HG03045 (cell line): ENCODE results near the gene MYLK2.

Experiments
- ATAC-seq: cut with Tn5 transposase; IDR thresholded peaks from one replicate; pipeline ENCODE4 v1.9.1; 2021; ENCODE audit warnings: mild to moderate bottlenecking, moderate library complexity; ENCODE audit not compliant: unreplicated experiment

Gene MYLK2

GRCh38 chr20:31851240-31851955, 32.2 kb downstream of the MYLK2 start:
- no peak for ATAC-seq

GRCh38 chr20:31853481-31853880, 34.3 kb downstream of the MYLK2 start:
- no peak for ATAC-seq

GRCh38 chr20:31856516-31856915, 37.4 kb downstream of the MYLK2 start:
- ATAC-seq: no peak

- ATAC-seq: no peak
These were observed 39.0 kb downstream of the MYLK2 start for GRCh38 chr20:31857861-31858759.

DNA sequence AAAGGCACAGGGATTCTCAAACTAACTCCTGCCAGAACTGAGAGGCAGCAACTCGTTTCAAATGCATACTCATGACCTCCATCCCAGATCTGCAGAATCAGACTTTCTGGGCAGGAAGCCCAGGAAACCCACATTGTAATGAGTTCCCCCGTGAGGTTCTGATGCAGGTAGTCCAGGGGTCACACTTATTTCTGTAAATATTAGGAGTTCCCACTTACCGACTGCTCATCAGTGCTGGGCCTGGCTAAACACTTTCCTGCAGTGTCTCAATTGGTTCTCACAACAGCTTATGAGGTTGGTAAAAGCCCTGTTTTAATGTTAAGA, 39.6 kb downstream of the MYLK2 start:
- ATAC-seq: no peak

GRCh38 chr20:31859266-31859997, 40.3 kb downstream of the MYLK2 start:
- no peak for ATAC-seq

GRCh38 chr20:31859998-31860380, 40.8 kb downstream of the MYLK2 start:
- no peak for ATAC-seq

DNA sequence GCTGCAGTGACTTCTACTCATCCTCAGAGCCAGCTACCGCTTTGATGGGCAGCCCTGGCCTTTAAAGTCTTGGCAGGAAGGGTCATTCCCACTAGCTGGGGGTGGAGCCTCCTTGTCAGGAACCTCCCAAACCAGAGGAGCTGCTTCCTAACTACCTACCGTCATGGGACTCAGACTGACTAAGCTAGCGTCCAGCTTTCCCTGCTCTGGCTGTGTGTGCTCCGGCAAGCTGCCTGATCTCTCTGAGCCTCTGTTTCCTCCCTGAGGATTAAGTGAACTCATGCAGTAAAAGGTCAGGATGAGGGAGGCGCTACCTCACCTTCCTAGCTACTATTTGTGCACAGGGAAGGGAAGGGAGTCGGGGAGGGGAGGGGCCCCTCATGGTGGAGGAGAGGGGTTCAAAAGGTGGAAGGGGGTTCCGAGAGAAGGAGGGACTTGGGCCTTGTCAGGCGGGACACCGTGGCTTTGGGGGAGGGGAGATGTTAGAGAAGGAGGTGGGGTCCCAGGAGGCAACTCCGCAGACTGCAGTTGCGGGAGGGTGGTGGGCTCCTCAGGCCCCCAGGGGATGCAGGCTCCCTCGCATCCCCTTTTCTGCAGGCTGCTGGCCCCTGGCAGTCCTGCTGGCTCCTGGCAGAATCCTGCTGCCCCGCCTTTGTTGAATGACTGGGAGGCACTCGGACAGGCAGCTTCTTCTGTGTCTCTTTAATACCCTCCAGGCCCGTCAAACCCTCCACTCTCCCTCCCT, 41.4 kb downstream of the MYLK2 start:
- ATAC-seq: no peak

DNA sequence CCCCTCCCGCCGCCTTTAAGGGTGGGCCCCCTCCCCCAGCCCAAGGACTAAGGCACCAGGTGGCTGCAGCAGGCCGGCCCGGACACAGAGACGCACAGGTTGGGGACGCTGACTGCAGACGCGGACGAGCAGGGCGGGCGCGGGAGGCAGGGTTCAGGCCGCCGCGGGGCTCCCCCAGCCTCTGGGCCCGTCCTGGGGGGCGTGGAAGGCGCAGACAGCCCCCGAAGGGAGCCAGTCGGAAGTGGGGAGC, 41.9 kb downstream of the MYLK2 start:
- ATAC-seq: no peak

- ATAC-seq: no peak
These were observed 42.4 kb downstream of the MYLK2 start for GRCh38 chr20:31861385-31862156.

GRCh38 chr20:31862157-31862470, 43.0 kb downstream of the MYLK2 start:
- ATAC-seq: no peak

DNA sequence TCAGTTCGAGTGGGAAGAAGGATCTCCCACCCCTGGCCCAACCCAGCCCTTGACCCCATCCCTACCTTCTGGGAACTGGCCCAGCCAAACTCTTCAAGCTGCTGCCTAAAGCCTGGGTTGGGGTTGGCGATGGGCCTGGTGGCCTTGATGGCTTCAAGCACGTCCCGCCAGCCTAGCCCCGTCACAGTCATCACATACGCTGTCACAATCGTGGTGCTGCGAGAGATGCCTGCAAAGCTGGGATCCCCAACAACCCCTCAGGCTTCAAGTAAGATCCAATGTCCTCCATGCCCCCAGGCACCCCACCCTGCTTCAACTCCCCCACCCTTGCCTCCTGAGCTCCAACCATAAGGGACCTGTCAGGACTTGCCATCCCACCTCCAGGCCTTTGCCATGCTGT, 43.4 kb downstream of the MYLK2 start:
- ATAC-seq: no peak

DNA sequence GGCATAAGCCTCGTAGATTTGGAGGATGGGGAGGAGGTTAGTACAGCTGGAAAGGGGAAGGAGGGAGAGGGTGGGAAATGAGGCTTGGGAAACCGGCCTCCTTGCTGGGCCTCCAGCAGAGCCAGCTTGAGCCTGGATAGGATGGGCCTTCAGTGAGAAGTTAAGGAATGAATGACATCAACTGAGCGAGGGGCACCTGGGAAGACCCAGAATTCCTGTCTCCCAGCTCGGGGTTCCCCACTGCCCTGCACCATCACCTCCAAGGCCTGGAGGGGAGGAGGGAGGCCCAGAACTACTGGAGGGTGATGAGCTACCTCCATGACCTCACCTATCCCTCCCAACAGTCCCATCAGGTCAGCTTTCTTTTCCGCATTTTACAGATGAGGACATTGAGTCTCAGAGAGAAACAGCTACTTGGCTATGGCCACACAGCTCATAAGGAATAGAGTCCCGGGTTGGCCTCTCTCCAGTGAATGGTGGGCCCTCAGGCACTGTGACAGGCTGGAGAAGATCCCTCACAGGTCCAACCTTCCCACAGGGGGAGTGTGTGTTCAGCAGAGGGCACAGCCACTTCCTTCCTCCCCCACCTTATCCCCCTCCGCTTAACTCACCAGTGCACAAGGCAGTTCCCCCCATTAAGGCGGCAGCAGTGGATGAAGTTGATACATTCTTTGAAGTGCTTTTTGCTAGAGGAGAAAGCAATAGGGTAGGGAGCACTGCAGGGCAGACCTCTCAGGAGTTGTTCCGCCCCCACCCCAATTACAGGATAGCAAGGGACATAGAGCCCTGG, 44.3 kb downstream of the MYLK2 start:
- no peak for ATAC-seq

- no peak for ATAC-seq
These were observed 45.6 kb downstream of the MYLK2 start for GRCh38 chr20:31864521-31865400.

- no peak for ATAC-seq
These were observed 47.1 kb downstream of the MYLK2 start for GRCh38 chr20:31866221-31866620.

DNA sequence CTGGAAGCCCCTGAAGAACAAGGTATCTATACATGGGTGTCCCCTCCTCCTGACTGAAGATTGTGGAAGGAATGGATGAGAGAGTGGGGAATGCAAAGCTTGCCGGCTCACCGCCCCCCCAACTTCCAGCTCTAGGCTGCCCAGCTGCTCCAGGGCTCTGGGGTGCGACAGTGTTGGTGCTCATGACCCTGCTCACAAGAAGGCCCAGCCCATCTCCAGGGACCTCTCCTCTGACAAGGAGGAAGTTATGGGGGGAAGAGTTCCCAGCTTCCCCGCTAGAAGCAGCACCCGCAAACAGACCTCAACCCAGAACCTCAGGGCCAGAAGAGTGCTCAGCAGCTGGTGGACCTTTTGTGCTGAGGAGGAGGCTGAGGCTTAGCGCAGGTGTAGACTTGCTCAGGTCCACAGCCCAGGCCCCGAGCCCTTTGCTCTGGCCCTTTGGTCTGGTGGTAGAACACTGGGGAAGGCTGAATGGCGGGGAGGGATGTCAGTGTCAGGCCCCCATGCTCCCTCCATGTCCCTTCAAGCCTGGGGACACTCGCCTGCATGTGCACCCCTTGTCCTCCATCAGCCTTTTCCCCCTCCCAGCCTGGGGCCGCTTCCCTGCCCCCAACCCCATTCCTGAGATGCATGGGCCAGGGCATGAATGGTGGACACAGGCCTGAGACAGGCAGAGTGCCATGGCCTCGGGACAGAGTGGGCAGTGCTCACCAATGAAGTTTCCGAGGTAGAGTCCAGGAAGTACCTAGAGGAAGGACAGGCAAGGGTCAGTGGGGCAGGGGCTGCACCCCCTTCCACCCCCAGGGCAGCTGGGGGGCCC, 49.9 kb downstream of the MYLK2 start:
- ATAC-seq: no peak

- no peak for ATAC-seq
These were observed 50.5 kb downstream of the MYLK2 start for GRCh38 chr20:31869673-31869941.

- ATAC-seq: no peak
These were observed 51.0 kb downstream of the MYLK2 start, which contains the start of the genes DUSP15 and TTLL9 for GRCh38 chr20:31869942-31870725. TSS of gene DUSP15 (minus strand) at chr20:31870527. CDS start at chr20:31870337, 190 bp downstream. TSS of gene TTLL9 (plus strand) at chr20:31870634. CDS start at chr20:31871127, 493 bp downstream.
